Measurements from ENCODE around the gene KNDC1. TPM values are rescaled to one million over a fixed set of nuclear protein-coding genes. Genes with fewer than 3 reads are reported as not detected.

Gene KNDC1
- total and polyA plus RNA-seq, 2 donors (not counting 1 experiment from before 2014, with no cell fraction given): 0.17 to 0.45 TPM

DNA sequence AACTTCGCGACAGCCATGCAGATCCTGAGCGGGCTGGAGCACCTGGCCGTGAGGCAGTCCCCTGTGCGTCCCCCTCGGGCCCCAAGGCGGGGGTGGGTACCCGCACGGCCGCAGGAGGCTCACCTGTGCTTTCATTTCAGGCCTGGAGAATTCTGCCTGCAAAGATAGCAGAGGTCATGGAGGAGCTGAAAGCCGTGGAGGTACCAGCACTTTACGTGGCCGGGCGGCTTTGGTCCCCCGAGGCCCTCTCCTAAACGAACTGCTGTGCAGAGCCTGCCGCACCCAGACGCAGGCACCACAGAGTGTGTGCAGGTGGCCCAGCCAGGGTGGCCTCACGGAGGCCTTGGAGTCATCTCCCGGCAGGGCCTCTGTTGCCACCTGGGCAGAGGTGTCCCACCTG is 58.9 kb downstream of the KNDC1 start:
- Mint-ChIP-seq H3K9me3 (ENCODE audit: insufficient read depth) (no peaks in the 10 kb centered on the region), H3K27me3 (peaks cover 23% of the 10 kb centered on the region), H3K4me3 (no peak overlapping the region), H3K27ac (no peak overlapping the region), H3K4me1 (no peaks in the 10 kb centered on the region)
- no peaks in the 10 kb centered on the region for H3K36me3 ChIP-seq (replicated peaks in 1 of 2; ENCODE audit: control extremely low read depth in 1 of 2, control insufficient read depth in 1 of 2, extremely low read depth in 1 of 2, insufficient read depth in 2 of 2, low read length in 1 of 2)
- intact Hi-C loops (cut with micrococcal nuclease): no loop called here
- no peak for ATAC-seq (ENCODE audit: low read depth)
- no peak for TF ChIP-seq EZH2 (IDR thresholded peaks at IDR 0.05; ENCODE audit: borderline replicate concordance, insufficient read depth, low read depth, low read length, poor library complexity, severe bottlenecking)
- TF ChIP-seq, protein P1, sequence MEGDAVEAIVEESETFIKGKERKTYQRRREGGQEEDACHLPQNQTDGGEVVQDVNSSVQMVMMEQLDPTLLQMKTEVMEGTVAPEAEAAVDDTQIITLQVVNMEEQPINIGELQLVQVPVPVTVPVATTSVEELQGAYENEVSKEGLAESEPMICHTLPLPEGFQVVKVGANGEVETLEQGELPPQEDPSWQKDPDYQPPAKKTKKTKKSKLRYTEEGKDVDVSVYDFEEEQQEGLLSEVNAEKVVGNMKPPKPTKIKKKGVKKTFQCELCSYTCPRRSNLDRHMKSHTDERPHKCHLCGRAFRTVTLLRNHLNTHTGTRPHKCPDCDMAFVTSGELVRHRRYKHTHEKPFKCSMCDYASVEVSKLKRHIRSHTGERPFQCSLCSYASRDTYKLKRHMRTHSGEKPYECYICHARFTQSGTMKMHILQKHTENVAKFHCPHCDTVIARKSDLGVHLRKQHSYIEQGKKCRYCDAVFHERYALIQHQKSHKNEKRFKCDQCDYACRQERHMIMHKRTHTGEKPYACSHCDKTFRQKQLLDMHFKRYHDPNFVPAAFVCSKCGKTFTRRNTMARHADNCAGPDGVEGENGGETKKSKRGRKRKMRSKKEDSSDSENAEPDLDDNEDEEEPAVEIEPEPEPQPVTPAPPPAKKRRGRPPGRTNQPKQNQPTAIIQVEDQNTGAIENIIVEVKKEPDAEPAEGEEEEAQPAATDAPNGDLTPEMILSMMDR (IDR thresholded peaks at IDR 0.05): no peak
- POLR2A ChIA-PET: no interaction called here
- H3K9me3 ChIP-seq (ENCODE audit: control extremely low read depth in 1 of 3, control insufficient read depth in 2 of 3, insufficient read depth in 1 of 3, low read length in 2 of 3): peaks cover 0 to 4% (median 0%) of the 10 kb centered on the region in 3 donors
- no peaks in the 10 kb centered on the region for H3K79me2 ChIP-seq (ENCODE audit: control insufficient read depth, insufficient read depth, low read length)
- no peak overlapping the region for H3K4me3 ChIP-seq (ENCODE audit: control extremely low read depth in 1 of 5, extremely low read depth in 1 of 5, insufficient read depth in 1 of 5, low read depth in 2 of 5, low read length in 4 of 5)
- no peak for DNase-seq
- 73% methylated on average over 20 of the region's 20 CpGs for WGBS (ENCODE audit: insufficient coverage)
- H3K27ac ChIP-seq (ENCODE audit: low read length in 2 of 2): no peak overlapping the region
- CTCF ChIA-PET: no interaction called here
- H3K9ac ChIP-seq (ENCODE audit: low read length): no peak overlapping the region
- no peaks in the 10 kb centered on the region for H3K4me1 ChIP-seq (ENCODE audit: control insufficient read depth in 2 of 2, insufficient read depth in 2 of 2, low read length in 2 of 2)
- peaks cover 0 to 13% (median 2%) of the 10 kb centered on the region in 4 experiments for H3K27me3 ChIP-seq (replicated peaks in 1 of 4; ENCODE audit: control extremely low read depth in 1 of 4, control insufficient read depth in 3 of 4, insufficient read depth in 4 of 4, low read length in 3 of 4)
- H4K20me1 ChIP-seq (ENCODE audit: control insufficient read depth, insufficient read depth, low read length, poor library complexity, severe bottlenecking): no peaks in the 10 kb centered on the region
- no peak overlapping the region for H2AFZ ChIP-seq (ENCODE audit: insufficient read depth, low read depth, low read length, poor library complexity, severe bottlenecking)
- H3K4me2 ChIP-seq (replicated peaks; ENCODE audit: low read depth, low read length, poor library complexity, severe bottlenecking): no peak overlapping the region

DNA sequence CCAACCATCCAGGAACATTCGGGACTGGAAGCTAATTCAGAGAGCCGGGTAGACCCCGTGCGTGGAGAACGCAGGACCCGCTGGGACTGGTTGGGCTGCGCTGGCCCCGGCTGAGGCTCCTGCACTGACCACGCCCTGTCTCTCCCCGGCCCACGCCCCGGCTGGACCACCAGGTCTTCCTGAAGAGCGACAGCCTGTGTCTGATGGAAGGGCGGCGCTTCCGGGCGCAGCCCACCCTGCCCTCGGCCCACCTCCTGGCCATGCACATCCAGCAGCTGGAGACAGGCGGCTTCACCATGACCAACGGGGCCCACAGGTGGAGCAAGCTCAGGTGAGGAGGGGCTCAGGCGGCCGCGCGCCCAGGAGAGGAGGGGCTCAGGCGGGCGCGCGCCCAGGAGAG is 59.8 kb downstream of the KNDC1 start:
- no peak overlapping the region for H3K4me3 ChIP-seq (ENCODE audit: control extremely low read depth in 1 of 5, extremely low read depth in 1 of 5, insufficient read depth in 1 of 5, low read depth in 2 of 5, low read length in 4 of 5)
- CTCF ChIA-PET: no interaction called here
- H3K9me3 Mint-ChIP-seq (ENCODE audit: insufficient read depth): no peaks in the 10 kb centered on the region
- H3K4me2 ChIP-seq (replicated peaks; ENCODE audit: low read depth, low read length, poor library complexity, severe bottlenecking): no peak overlapping the region
- H3K4me1 ChIP-seq (ENCODE audit: control insufficient read depth in 2 of 2, insufficient read depth in 2 of 2, low read length in 2 of 2): no peaks in the 10 kb centered on the region
- H3K79me2 ChIP-seq (ENCODE audit: control insufficient read depth, insufficient read depth, low read length): no peaks in the 10 kb centered on the region
- DNase-seq (no peak), ATAC-seq (ENCODE audit: low read depth) (no peak)
- no peak overlapping the region for H2AFZ ChIP-seq (ENCODE audit: insufficient read depth, low read depth, low read length, poor library complexity, severe bottlenecking)
- H3K9ac ChIP-seq (ENCODE audit: low read length): no peak overlapping the region
- H4K20me1 ChIP-seq (ENCODE audit: control insufficient read depth, insufficient read depth, low read length, poor library complexity, severe bottlenecking): no peaks in the 10 kb centered on the region
- no peak overlapping the region for H3K4me3 Mint-ChIP-seq
- POLR2A ChIA-PET: interaction anchor here (0.6 kb wide), 1 partner anchor 9 kb away, joined by 4 read pairs; no protein-coding TSS in a partner anchor
- peaks cover 0 to 3% (median 0%) of the 10 kb centered on the region in 3 donors for H3K9me3 ChIP-seq (ENCODE audit: control extremely low read depth in 1 of 3, control insufficient read depth in 2 of 3, insufficient read depth in 1 of 3, low read length in 2 of 3)
- no peaks in the 10 kb centered on the region for H3K4me1 Mint-ChIP-seq
- no peaks in the 10 kb centered on the region for H3K36me3 ChIP-seq (replicated peaks in 1 of 2; ENCODE audit: control extremely low read depth in 1 of 2, control insufficient read depth in 1 of 2, extremely low read depth in 1 of 2, insufficient read depth in 2 of 2, low read length in 1 of 2)
- no peak overlapping the region for H3K27ac ChIP-seq (ENCODE audit: low read length in 2 of 2)
- H3K27me3 ChIP-seq (replicated peaks in 1 of 4; ENCODE audit: control extremely low read depth in 1 of 4, control insufficient read depth in 3 of 4, insufficient read depth in 4 of 4, low read length in 3 of 4): peaks cover 0 to 15% (median 2%) of the 10 kb centered on the region in 4 experiments
- H3K27me3 Mint-ChIP-seq: peaks cover 25% of the 10 kb centered on the region
- no peak for TF ChIP-seq EZH2 (IDR thresholded peaks at IDR 0.05; ENCODE audit: borderline replicate concordance, insufficient read depth, low read depth, low read length, poor library complexity, severe bottlenecking)
- TF ChIP-seq, protein P1 (IDR thresholded peaks at IDR 0.05): no peak
- H3K27ac Mint-ChIP-seq: no peak overlapping the region
- WGBS (ENCODE audit: insufficient coverage): 26% methylated on average over 24 of the region's 28 CpGs
- intact Hi-C loops (cut with micrococcal nuclease): no loop called here
